ENCODE data around the gene CDK4.

- TF ChIP-seq POLR2A (IDR thresholded peaks at IDR 0.05) (no peak), CTCF (IDR thresholded peaks at IDR 0.05) (no peak)
These were observed 27.6 kb upstream of the CDK4 start for GRCh38 chr12:57779736-57780135.

Data from Peyer's patch (tissue), 4 donors.